ENCODE results near the gene GTPBP1. TPM values are rescaled to one million over a fixed set of nuclear protein-coding genes. Genes with fewer than 3 reads are reported as not detected.

Gene GTPBP1
- total and polyA plus RNA-seq, 2 of the 4 experiments (the other 2 are of a cell fraction) = 12.4 to 29.5 TPM

DNA sequence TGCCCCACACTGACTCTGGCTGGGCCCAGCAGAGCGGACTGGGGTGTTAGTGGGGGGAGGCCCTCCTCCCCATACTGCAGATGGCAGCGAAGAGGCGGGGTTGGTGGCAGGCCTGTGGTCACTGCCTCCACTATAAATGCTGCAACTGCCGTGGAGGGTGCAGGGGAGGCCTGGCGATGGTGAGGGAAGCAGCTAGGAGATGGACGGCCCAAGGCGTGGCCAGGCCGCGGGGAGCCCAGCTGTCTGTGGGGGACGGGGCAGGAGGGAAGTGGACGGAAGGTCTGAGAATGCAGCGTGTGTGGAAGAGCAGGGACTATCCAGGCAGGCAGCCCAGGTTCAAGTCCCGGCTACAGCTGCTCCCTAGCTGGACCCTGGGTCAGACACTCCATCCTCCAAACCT lies 69.9 kb downstream of the GTPBP1 start:
- no peak overlapping the region for H3K23ac ChIP-seq (ENCODE audit: low read depth, low read length)
- no peak overlapping the region for H2BK120ac ChIP-seq (ENCODE audit: low read depth, low read length)
- no peak overlapping the region for H2AK5ac ChIP-seq (ENCODE audit: low read depth, low read length)
- POLR2A ChIA-PET (ENCODE audit: unreplicated experiment) = interaction anchor here (0.6 kb wide), 1 partner anchor 171 kb away, joined by 3 read pairs; no protein-coding TSS in a partner anchor
- no peaks in the 10 kb centered on the region for H3K27me3 ChIP-seq (ENCODE audit: control insufficient read depth, insufficient read depth, low read length)
- H3K79me1 ChIP-seq (ENCODE audit: low read depth in 1 of 2, low read length in 2 of 2) = 0 out of 4 replicates have a peak, but pooled peaks cover 0 to 1% of the 10 kb centered on the region in 2 experiments
- no TSS peak for BruUV-seq (replicated peaks)
- H3K56ac ChIP-seq (ENCODE audit: extremely low read depth, insufficient read depth, low read length) = no peak overlapping the region
- no peak overlapping the region for H3K14ac ChIP-seq (replicated peaks; ENCODE audit: low read depth, low read length)
- no peak overlapping the region for H4K5ac ChIP-seq (ENCODE audit: low read depth, low read length)
- in situ Hi-C loops (cut with MboI; ENCODE audit: low sequenced_read_pairs) (no loop called here), dilution Hi-C loops (cut with HindIII; ENCODE audit: low sequenced_read_pairs, unreplicated experiment) (no loop called here), intact Hi-C loops (cut with micrococcal nuclease) (no loop called here)
- no peak overlapping the region for H4K8ac ChIP-seq (ENCODE audit: low read depth in 2 of 2, low read length in 2 of 2)
- H4K91ac ChIP-seq (ENCODE audit: insufficient read depth, low read depth, low read length) = no peak overlapping the region
- H3K4me3 ChIP-seq (ENCODE audit: insufficient read depth, low read depth, low read length) = no peak overlapping the region
- peak overlapping the region; percentile 18 for H2AFZ ChIP-seq (replicated peaks; ENCODE audit: low read length, poor library complexity)
- H2BK15ac ChIP-seq (ENCODE audit: low read depth, low read length) = no peak overlapping the region
- CTCF ChIA-PET = no interaction called here
- H3K4ac ChIP-seq (ENCODE audit: low read depth, low read length) = no peak overlapping the region
- peak overlapping the region; percentile 3 for H2AK9ac ChIP-seq (replicated peaks; ENCODE audit: low read depth, low read length, poor library complexity)
- H3K27ac ChIP-seq (ENCODE audit: insufficient read depth, low read length) = no peak overlapping the region
- no peak overlapping the region for H2BK5ac ChIP-seq (ENCODE audit: low read depth, low read length, poor library complexity, severe bottlenecking)
- no CpG with 5 or more reads among the region's 13 CpGs for WGBS, 2 experiments (ENCODE audit: extremely low coverage in 2 of 2, insufficient read length in 1 of 2)
- DNase-seq (no peak), ATAC-seq (ENCODE audit: low read depth) (peak; percentile 29)
- H3K36me3 ChIP-seq (ENCODE audit: control insufficient read depth, insufficient read depth, low read length) = peaks cover 10% of the 10 kb centered on the region; the same call in 1 of the 2 replicates
- no peak overlapping the region for H2BK20ac ChIP-seq (ENCODE audit: low read depth, low read length)
- H3K9me3 ChIP-seq (ENCODE audit: control insufficient read depth, insufficient read depth, low read length) = no peaks in the 10 kb centered on the region
- H3K9me1 ChIP-seq (ENCODE audit: insufficient read depth, low read length) = no peaks in the 10 kb centered on the region
- no peak overlapping the region for H3K18ac ChIP-seq (ENCODE audit: low read depth, low read length)
- H3K9ac ChIP-seq (ENCODE audit: low read depth, low read length) = no peak overlapping the region
- no peaks in the 10 kb centered on the region for H3K4me1 ChIP-seq (ENCODE audit: control insufficient read depth, insufficient read depth, low read length)
- no peak overlapping the region for H3K4me2 ChIP-seq (ENCODE audit: low read depth, low read length)
- H4K20me1 ChIP-seq (ENCODE audit: insufficient read depth, low read length) = no peaks in the 10 kb centered on the region
- TF ChIP-seq MAFK (IDR thresholded peaks at IDR 0.05; ENCODE audit: low read depth, low read length) (no peak), POLR2A (IDR thresholded peaks at IDR 0.05; ENCODE audit: low read depth, low read length) (no peak), NFE2L2 (IDR thresholded peaks at IDR 0.05; ENCODE audit: low read depth, low read length) (no peak), FOS (IDR thresholded peaks at IDR 0.05; ENCODE audit: low read depth, low read length) (no peak), RFX5 (IDR thresholded peaks at IDR 0.05; ENCODE audit: low read depth, low read length) (no peak), BHLHE40 (IDR thresholded peaks at IDR 0.05; ENCODE audit: low read depth, low read length) (no peak)
- TF ChIP-seq, protein P1, sequence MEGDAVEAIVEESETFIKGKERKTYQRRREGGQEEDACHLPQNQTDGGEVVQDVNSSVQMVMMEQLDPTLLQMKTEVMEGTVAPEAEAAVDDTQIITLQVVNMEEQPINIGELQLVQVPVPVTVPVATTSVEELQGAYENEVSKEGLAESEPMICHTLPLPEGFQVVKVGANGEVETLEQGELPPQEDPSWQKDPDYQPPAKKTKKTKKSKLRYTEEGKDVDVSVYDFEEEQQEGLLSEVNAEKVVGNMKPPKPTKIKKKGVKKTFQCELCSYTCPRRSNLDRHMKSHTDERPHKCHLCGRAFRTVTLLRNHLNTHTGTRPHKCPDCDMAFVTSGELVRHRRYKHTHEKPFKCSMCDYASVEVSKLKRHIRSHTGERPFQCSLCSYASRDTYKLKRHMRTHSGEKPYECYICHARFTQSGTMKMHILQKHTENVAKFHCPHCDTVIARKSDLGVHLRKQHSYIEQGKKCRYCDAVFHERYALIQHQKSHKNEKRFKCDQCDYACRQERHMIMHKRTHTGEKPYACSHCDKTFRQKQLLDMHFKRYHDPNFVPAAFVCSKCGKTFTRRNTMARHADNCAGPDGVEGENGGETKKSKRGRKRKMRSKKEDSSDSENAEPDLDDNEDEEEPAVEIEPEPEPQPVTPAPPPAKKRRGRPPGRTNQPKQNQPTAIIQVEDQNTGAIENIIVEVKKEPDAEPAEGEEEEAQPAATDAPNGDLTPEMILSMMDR (conservative IDR thresholded peaks at IDR 0.05; ENCODE audit: low read depth, low read length) = no peak

Data from IMR-90 (cell line).